Gastrocnemius medialis (tissue), 4 donors: ENCODE data around the gene BANP. TPM values are rescaled to one million over a fixed set of nuclear protein-coding genes. Genes with fewer than 3 reads are reported as not detected.
"Not testable (repeated sequence)": the region's sequence is repeated elsewhere in the genome, so short reads cannot be mapped to it uniquely, and the experiment has no call there.

Experiments used
- ATAC-seq, 2 donors: fragments of 150-250 bp; one replicate each; pipeline ENCODE4 v1.9.1; 2016
- DNase-seq, 2 donors: peaks; one replicate each; pipeline ENCODE4 v3.0.0-alpha.2; 2019
- H3K27ac ChIP-seq, 4 donors: fragments of 200-600 bp; sonication (generic); 1 replicate in 1 of 4; 2 replicates in 3 of 4; pipeline ENCODE4 v1.5.1; 2016 to 2018; ENCODE audit warnings: mild to moderate bottlenecking in 2 of 4, moderate library complexity in 1 of 4
- H3K27me3 ChIP-seq, 3 donors: fragments of 200-600 bp; sonication (generic) in 2 of 3; 1 replicate in 1 of 3; 2 replicates in 2 of 3; pipeline versions ENCODE4 v1.5.1 to v1.6.0; 2016 to 2019; ENCODE audit warnings: mild to moderate bottlenecking in 1 of 3, moderate library complexity in 1 of 3
- H3K36me3 ChIP-seq, 2 donors: fragments of 200-600 bp; sonication (generic) in 1 of 2; one replicate each; pipeline ENCODE4 v1.5.1; 2017 to 2018
- H3K4me1 ChIP-seq, 2 donors: fragments of 200-600 bp; sonication (generic) in 1 of 2; one replicate each; pipeline ENCODE4 v1.5.1; 2016 to 2017; ENCODE audit warnings: mild to moderate bottlenecking in 2 of 2
- H3K4me3 ChIP-seq, 4 donors: fragments of 200-600 bp; sonication (generic) in 3 of 4; 1 replicate in 1 of 4; 2 replicates in 3 of 4; pipeline ENCODE4 v1.5.1; 2016 to 2019; ENCODE audit warnings: mild to moderate bottlenecking in 2 of 4
- H3K9me3 ChIP-seq, 3 donors: fragments of 200-600 bp; sonication (generic) in 2 of 3; 1 replicate in 1 of 3; 2 replicates in 2 of 3; pipeline ENCODE4 v1.5.1; 2016 to 2019
- CTCF ChIP-seq, 5 experiments: fragments of 450-650 bp in 3 of 5; fragments of 200-600 bp in 2 of 5; sonication (generic) in 2 of 5; IDR thresholded peaks in 4 of 5; conservative IDR thresholded peaks in 1 of 5; 1 replicate in 4 of 5; 2 replicates in 1 of 5; pipeline ENCODE4 v1.5.1; 2016 to 2019; ENCODE audit warnings: antibody characterized with exemption in 5 of 5, mild to moderate bottlenecking in 3 of 5, moderate library complexity in 3 of 5
- POLR2A ChIP-seq, 2 donors: fragments of 450-650 bp; IDR thresholded peaks; one replicate each; pipeline ENCODE4 v1.6.1; 2017; ENCODE audit warnings: antibody characterized with exemption in 2 of 2, mild to moderate bottlenecking in 2 of 2, moderate library complexity in 2 of 2
- in situ Hi-C, 4 donors: fragments of 200-750 bp; cut with MboI; loops; one replicate each; pipeline versions ENCODE4 v1.15.0 to v1.8.0; 2017; ENCODE audit warnings: low sequenced_read_pairs in 4 of 4
- intact Hi-C: fragments of 100-400 bp; cut with DNase I; formaldehyde crosslinking; loops from one replicate; pipeline ENCODE4 v1.15.1; 2023; ENCODE audit warnings: low total_unique reads
- total RNA-seq, 4 donors: library from RNA; depleted of rRNA; stranded (reverse); fragments of >200 nt; gene quantifications; one replicate each; pipeline versions ENCODE4 v1.1.0 to v1.2.3, GENCODE V29; 2016

BANP gene
- total RNA-seq, 4 donors from 2014 or later = 7.0 to 20.6 (median 16.1) TPM

GRCh38 chr16:88023366-88023765 is 72.1 kb downstream of the BANP start:
- H3K4me1 ChIP-seq = no peaks in the 10 kb centered on the region
- H3K27ac ChIP-seq = no peak overlapping the region
- TF ChIP-seq CTCF (IDR thresholded peaks at IDR 0.05 in 4 of 5, conservative IDR thresholded peaks at IDR 0.05 in 1 of 5) = no peak
- no peak for TF ChIP-seq POLR2A (IDR thresholded peaks at IDR 0.05)
- DNase-seq (no peak), ATAC-seq (no peak)
- no peak overlapping the region for H3K4me3 ChIP-seq
- intact Hi-C loops (no loop called here), in situ Hi-C loops (no loop called here)
- H3K36me3 ChIP-seq = peaks cover 0 to 9% of the 10 kb centered on the region in 2 donors
- no peaks in the 10 kb centered on the region for H3K27me3 ChIP-seq
- H3K9me3 ChIP-seq = no peaks in the 10 kb centered on the region

- peaks cover 0 to 7% of the 10 kb centered on the region in 2 donors for H3K36me3 ChIP-seq
- H3K4me1 ChIP-seq = no peaks in the 10 kb centered on the region
- no peaks in the 10 kb centered on the region for H3K9me3 ChIP-seq
- no peaks in the 10 kb centered on the region for H3K27me3 ChIP-seq
- no peak overlapping the region for H3K27ac ChIP-seq
- no peak for DNase-seq
- in situ Hi-C loops = no loop called here
- intact Hi-C loops = no loop called here
- no peak for ATAC-seq
- no peak for TF ChIP-seq POLR2A (IDR thresholded peaks at IDR 0.05)
- no peak for TF ChIP-seq CTCF (IDR thresholded peaks at IDR 0.05 in 4 of 5, conservative IDR thresholded peaks at IDR 0.05 in 1 of 5)
- no peak overlapping the region for H3K4me3 ChIP-seq
These were observed 72.6 kb downstream of the BANP start for GRCh38 chr16:88023786-88024185.

- intact Hi-C loops, H3K4me3 ChIP-seq, H3K27ac ChIP-seq, ATAC-seq, H3K9me3 ChIP-seq, H3K27me3 ChIP-seq, H3K36me3 ChIP-seq, DNase-seq, H3K4me1 ChIP-seq, in situ Hi-C loops: not testable (repeated sequence)
- TF ChIP-seq CTCF (IDR thresholded peaks at IDR 0.05 in 4 of 5, conservative IDR thresholded peaks at IDR 0.05 in 1 of 5) = peak in 3 of 5 experiments; percentile 14 to 35 (median 22)
These were observed 73.4 kb downstream of the BANP start for GRCh38 chr16:88024491-88025085.

- intact Hi-C loops, in situ Hi-C loops, H3K4me1 ChIP-seq, H3K36me3 ChIP-seq, H3K27ac ChIP-seq, H3K27me3 ChIP-seq, H3K9me3 ChIP-seq, H3K4me3 ChIP-seq: not testable (repeated sequence)
- DNase-seq (peak in 1 of 2 donors; percentile 44), ATAC-seq (peak in 1 of 2 donors; percentile 56)
These were observed 73.9 kb downstream of the BANP start for GRCh38 chr16:88025086-88025492.

DNA sequence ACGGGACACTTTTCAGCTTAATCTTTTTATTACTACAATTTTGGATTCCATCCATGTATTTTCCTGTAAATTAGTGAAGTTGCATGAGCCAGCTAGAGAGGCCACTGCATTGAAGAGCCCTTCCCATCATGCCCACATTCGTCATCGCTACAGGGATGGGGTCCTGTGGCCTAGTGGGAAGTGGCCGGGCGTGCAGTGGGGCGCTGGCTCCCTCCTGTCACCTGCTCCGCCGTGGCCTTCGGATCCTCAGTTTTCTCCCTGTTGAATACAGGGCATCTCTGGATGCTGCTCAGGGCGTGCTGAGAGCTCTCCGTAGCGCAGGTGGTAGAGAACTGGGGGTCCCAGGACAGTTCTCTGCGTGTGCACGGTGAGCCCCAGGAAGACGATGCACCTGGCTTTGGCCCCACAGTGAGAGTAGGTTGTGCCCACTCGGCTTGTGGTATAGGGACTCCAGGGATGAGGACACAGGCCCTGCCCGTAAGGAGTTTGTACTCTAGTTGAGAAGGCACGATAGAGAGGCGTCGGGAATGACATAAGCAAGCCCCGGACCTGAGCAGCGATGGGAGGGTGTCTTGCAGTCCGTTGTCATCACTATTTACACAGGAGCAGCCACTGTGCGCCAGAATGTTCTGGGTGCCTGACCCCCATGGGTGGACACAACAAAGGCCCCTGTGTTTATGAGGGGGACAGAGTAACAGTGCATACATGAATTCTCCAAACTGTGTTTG is 74.8 kb downstream of the BANP start:
- H3K27me3 ChIP-seq, DNase-seq, in situ Hi-C loops, ATAC-seq, H3K27ac ChIP-seq, H3K4me3 ChIP-seq, H3K9me3 ChIP-seq, H3K36me3 ChIP-seq, H3K4me1 ChIP-seq, intact Hi-C loops: not testable (repeated sequence)
